Natural killer cell (primary cell): ENCODE measurements around the gene ZSCAN21. TPM values are rescaled to one million over a fixed set of nuclear protein-coding genes. Genes with fewer than 3 reads are reported as not detected.
A peak's percentile ranks its signal among the peaks of the same experiment; 100 is the strongest.

Experiments used
- ATAC-seq, 3 donors: fragments of 150-1000 bp in 2 of 3; fragments of 200-7000 bp in 1 of 3; cut with Tn5 transposase; 1 replicate in 1 of 3; 2 replicates in 2 of 3; pipeline ENCODE4 v1.10.0; 2021; ENCODE audit warnings: mild to moderate bottlenecking in 2 of 3, moderate library complexity in 2 of 3
- DNase-seq, 2 donors: peaks; one replicate each; pipeline versions ENCODE4 v3.0.0 to v3.0.0-alpha.2; 2013 to 2021; ENCODE audit warnings: mixed read lengths in 1 of 2
- H3K27ac ChIP-seq: one replicate; pipeline ENCODE4 v1.5.1; 2013; ENCODE audit warnings: mild to moderate bottlenecking, low read length
- H3K27me3 ChIP-seq: one replicate; pipeline ENCODE4 v1.6.1; 2013; ENCODE audit warnings: low read length; ENCODE audit not compliant: control insufficient read depth, insufficient read depth
- H3K36me3 ChIP-seq: one replicate; pipeline ENCODE4 v1.6.1; 2013; ENCODE audit warnings: low read length; ENCODE audit not compliant: control insufficient read depth, insufficient read depth
- H3K4me1 ChIP-seq: one replicate; pipeline ENCODE4 v1.6.1; 2013; ENCODE audit warnings: low read length; ENCODE audit not compliant: control insufficient read depth, insufficient read depth
- H3K4me3 ChIP-seq: one replicate; pipeline ENCODE4 v1.5.1; 2013; ENCODE audit warnings: low read length
- H3K9me3 ChIP-seq: one replicate; pipeline ENCODE4 v1.6.1; 2013; ENCODE audit warnings: low read length; ENCODE audit not compliant: control insufficient read depth, insufficient read depth
- H3K27ac Mint-ChIP-seq, 2 donors: one replicate each; pipeline ENCODE4 v1.8.0; 2022; ENCODE audit warnings: mild to moderate bottlenecking in 2 of 2, mixed read lengths in 2 of 2, moderate library complexity in 1 of 2
- H3K27me3 Mint-ChIP-seq, 2 donors: one replicate each; pipeline ENCODE4 v1.8.0; 2022; ENCODE audit warnings: low read depth in 2 of 2, mixed read lengths in 2 of 2
- H3K36me3 Mint-ChIP-seq: one replicate; pipeline ENCODE4 v1.8.0; 2022; ENCODE audit warnings: mixed read lengths
- H3K4me1 Mint-ChIP-seq, 2 donors: one replicate each; pipeline ENCODE4 v1.8.0; 2022; ENCODE audit warnings: mixed read lengths in 2 of 2
- H3K4me3 Mint-ChIP-seq: one replicate; pipeline ENCODE4 v1.8.0; 2022; ENCODE audit warnings: mild to moderate bottlenecking, moderate library complexity, mixed read lengths
- H3K9me3 Mint-ChIP-seq, 2 donors: one replicate each; pipeline ENCODE4 v1.8.0; 2022; ENCODE audit warnings: mixed read lengths in 2 of 2
- WGBS: methylation state at CpG from one replicate; pipeline ENCODE4 v1.1.7; 2013; ENCODE audit warnings: missing lambda C conversion rate; ENCODE audit not compliant: insufficient coverage; 5-methylcytosine and 5-hydroxymethylcytosine counted together
- intact Hi-C: fragments of 100-400 bp; cut with micrococcal nuclease; formaldehyde crosslinking; loops from one replicate; pipeline ENCODE4 v1.14.2; 2022
- total RNA-seq, 4 donors: library from RNA; stranded (reverse); fragments of 120-200 nt in 1 of 4; gene quantifications; one replicate each; pipeline versions ENCODE4 v1.2.3 to v1.2.4, GENCODE V29; 2013 to 2022
- TF ChIP-seq, protein P1 (sequence below): fragments of 200-600 bp; IDR thresholded peaks from one replicate; pipeline ENCODE4 v1.8.0; 2022; ENCODE audit warnings: antibody characterized with exemption

ZSCAN21 gene
- total RNA-seq, 3 donors from 2014 or later (not counting 1 experiment from before 2014, with no cell fraction given): 6.2 to 8.9 (median 7.2) TPM

DNA sequence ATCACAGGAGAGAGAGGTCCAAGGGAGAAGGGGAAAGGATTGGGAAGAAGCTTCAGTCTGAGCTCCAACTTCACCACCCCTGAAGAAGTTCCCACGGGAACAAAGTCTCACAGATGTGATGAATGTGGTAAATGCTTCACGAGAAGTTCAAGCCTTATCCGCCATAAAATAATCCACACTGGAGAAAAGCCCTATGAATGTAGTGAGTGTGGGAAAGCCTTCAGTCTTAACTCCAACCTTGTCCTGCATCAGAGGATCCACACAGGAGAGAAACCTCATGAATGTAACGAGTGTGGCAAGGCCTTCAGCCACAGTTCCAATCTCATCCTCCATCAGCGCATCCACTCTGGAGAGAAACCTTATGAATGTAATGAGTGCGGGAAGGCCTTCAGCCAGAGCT is 16.0 kb upstream of the ZSCAN21 start:
- no peak for ATAC-seq
- no peak overlapping the region for H3K27ac Mint-ChIP-seq
- peaks cover 22% of the 10 kb centered on the region for H3K36me3 Mint-ChIP-seq
- DNase-seq: no peak
- Histone ChIP-seq H3K9me3 (no peaks in the 10 kb centered on the region), H3K27me3 (no peaks in the 10 kb centered on the region), H3K36me3 (peaks cover 48% of the 10 kb centered on the region), H3K4me1 (no peaks in the 10 kb centered on the region), H3K27ac (no peak overlapping the region), H3K4me3 (no peak overlapping the region)
- TF ChIP-seq, protein P1, sequence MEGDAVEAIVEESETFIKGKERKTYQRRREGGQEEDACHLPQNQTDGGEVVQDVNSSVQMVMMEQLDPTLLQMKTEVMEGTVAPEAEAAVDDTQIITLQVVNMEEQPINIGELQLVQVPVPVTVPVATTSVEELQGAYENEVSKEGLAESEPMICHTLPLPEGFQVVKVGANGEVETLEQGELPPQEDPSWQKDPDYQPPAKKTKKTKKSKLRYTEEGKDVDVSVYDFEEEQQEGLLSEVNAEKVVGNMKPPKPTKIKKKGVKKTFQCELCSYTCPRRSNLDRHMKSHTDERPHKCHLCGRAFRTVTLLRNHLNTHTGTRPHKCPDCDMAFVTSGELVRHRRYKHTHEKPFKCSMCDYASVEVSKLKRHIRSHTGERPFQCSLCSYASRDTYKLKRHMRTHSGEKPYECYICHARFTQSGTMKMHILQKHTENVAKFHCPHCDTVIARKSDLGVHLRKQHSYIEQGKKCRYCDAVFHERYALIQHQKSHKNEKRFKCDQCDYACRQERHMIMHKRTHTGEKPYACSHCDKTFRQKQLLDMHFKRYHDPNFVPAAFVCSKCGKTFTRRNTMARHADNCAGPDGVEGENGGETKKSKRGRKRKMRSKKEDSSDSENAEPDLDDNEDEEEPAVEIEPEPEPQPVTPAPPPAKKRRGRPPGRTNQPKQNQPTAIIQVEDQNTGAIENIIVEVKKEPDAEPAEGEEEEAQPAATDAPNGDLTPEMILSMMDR: no peak
- no peaks in the 10 kb centered on the region for H3K27me3 Mint-ChIP-seq
- WGBS: 100% methylated on average over 5 of the region's 6 CpGs
- no peak overlapping the region for H3K4me3 Mint-ChIP-seq
- H3K9me3 Mint-ChIP-seq: no peaks in the 10 kb centered on the region
- intact Hi-C loops: no loop called here
- H3K4me1 Mint-ChIP-seq: no peaks in the 10 kb centered on the region

DNA sequence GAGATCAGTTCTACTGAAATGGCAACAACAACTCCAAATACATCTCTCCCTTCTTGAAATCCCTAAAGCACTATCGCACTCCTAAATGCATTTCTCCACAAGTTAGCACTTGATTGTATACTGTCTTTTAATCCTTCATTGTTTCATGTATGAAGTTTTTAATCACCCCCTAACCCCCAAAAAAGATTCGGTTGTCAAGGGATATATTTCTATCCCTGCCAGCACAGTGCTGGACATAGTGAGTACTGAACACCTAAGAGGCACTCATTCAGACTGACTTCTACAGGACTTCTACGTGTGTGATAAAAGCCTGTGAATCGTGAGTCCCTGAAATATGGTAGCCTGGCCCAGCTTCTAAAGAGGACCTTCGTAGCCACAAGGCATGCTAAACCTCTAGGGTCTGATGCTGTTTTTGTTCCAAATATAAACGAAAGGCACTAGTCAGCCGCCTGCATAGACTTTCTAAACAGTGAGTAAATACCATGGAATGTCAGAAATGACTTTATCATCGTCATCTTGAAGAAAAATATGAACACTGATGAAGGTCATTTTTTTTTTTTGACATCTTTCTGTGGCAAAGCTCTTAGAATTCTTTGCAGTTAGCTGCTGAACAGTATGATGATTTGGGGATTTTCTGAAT is 14.6 kb upstream of the ZSCAN21 start:
- Histone ChIP-seq H3K27ac (no peak overlapping the region), H3K4me3 (no peak overlapping the region), H3K27me3 (no peaks in the 10 kb centered on the region), H3K4me1 (no peaks in the 10 kb centered on the region), H3K9me3 (no peaks in the 10 kb centered on the region), H3K36me3 (peaks cover 45% of the 10 kb centered on the region)
- Mint-ChIP-seq H3K27me3 (no peaks in the 10 kb centered on the region), H3K27ac (peak overlapping the region in 1 of 2 donors; percentile 30), H3K9me3 (no peaks in the 10 kb centered on the region), H3K4me3 (no peak overlapping the region), H3K36me3 (peaks cover 22% of the 10 kb centered on the region), H3K4me1 (no peaks in the 10 kb centered on the region)
- ATAC-seq: no peak
- WGBS: 94% methylated on average over 8 of the region's 8 CpGs
- TF ChIP-seq, protein P1: no peak
- DNase-seq: no peak
- intact Hi-C loops: no loop called here

DNA sequence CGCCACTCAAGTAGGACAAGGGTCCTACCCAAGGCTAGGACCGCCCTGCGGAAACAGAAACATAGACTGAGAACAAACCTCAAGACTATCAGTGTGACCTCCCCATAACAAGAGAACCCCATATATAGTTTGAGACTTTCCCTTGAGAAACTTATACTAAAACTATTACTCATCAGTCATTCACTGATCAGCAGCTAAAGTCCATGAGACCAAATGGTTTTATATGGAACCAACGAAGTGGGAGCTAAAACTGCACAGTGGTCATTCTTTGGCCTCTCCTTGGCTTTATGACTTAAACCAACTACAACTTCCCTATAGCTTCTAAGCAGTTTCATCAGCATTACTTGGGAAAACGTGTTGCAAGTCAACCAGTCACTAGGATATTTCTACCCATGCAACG is 13.7 kb upstream of the ZSCAN21 start:
- intact Hi-C loops: no loop called here
- H3K4me1 Mint-ChIP-seq: peaks cover 0 to 5% of the 10 kb centered on the region in 2 donors
- 76% methylated on average over 4 of the region's 6 CpGs for WGBS
- no peak overlapping the region for H3K27ac ChIP-seq
- no peaks in the 10 kb centered on the region for H3K27me3 ChIP-seq
- DNase-seq (no peak), ATAC-seq (no peak)
- peaks cover 42% of the 10 kb centered on the region for H3K36me3 ChIP-seq
- no peaks in the 10 kb centered on the region for H3K9me3 Mint-ChIP-seq
- H3K4me3 ChIP-seq: no peak overlapping the region
- H3K36me3 Mint-ChIP-seq: peaks cover 22% of the 10 kb centered on the region
- H3K4me1 ChIP-seq: peaks cover 4% of the 10 kb centered on the region
- no peak overlapping the region for H3K27ac Mint-ChIP-seq
- H3K4me3 Mint-ChIP-seq: no peak overlapping the region
- no peaks in the 10 kb centered on the region for H3K9me3 ChIP-seq
- TF ChIP-seq, protein P1: no peak
- no peaks in the 10 kb centered on the region for H3K27me3 Mint-ChIP-seq

DNA sequence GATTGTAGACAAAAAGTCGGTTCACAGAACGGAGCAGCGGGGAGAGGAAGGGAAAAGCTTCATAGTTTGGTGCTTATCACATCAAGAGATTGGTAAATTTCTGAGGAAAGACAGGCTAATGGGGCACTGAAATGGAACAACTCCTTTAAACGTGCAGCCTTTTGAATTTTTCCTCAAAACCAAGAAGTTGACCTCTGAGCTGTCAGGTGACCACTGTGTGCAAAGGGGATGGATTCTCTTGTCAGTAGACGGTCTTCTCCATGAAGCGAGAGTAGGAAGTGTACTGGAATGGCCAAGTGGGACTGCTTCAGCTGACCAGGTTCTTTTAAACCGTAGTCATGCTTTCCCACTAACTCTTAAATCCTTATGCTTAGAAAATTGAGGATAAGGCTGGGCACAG is 11.2 kb upstream of the ZSCAN21 start:
- peaks cover 32% of the 10 kb centered on the region for H3K36me3 ChIP-seq
- no peaks in the 10 kb centered on the region for H3K27me3 ChIP-seq
- WGBS: 98% methylated on average over 7 of the region's 7 CpGs
- no peak overlapping the region for H3K4me3 ChIP-seq
- Mint-ChIP-seq H3K4me1 (peaks cover 6 to 11% of the 10 kb centered on the region in 2 donors), H3K27me3 (no peaks in the 10 kb centered on the region), H3K9me3 (no peaks in the 10 kb centered on the region), H3K27ac (no peak overlapping the region), H3K36me3 (peaks cover 17% of the 10 kb centered on the region), H3K4me3 (no peak overlapping the region)
- H3K27ac ChIP-seq: no peak overlapping the region
- H3K9me3 ChIP-seq: no peaks in the 10 kb centered on the region
- intact Hi-C loops: no loop called here
- ATAC-seq: no peak
- H3K4me1 ChIP-seq: peaks cover 4% of the 10 kb centered on the region
- DNase-seq: no peak
- TF ChIP-seq, protein P1: no peak
